Neural crest cell (in vitro differentiated cells): ENCODE data around the gene RAB11FIP4. TPM values are rescaled to one million over a fixed set of nuclear protein-coding genes. Genes with fewer than 3 reads are reported as not detected.

ENCODE experiments used
- DNase-seq: peaks from one replicate; pipeline ENCODE4 v3.0.0; 2021; ENCODE audit warnings: low read depth, mixed read lengths, low spot score
- H3K27ac Mint-ChIP-seq: one replicate; pipeline ENCODE4 v1.8.0; 2021; ENCODE audit warnings: mild to moderate bottlenecking, mixed read lengths; ENCODE audit not compliant: unreplicated experiment
- H3K27me3 Mint-ChIP-seq: 2 replicates; pipeline ENCODE4 v1.8.0; 2021; ENCODE audit warnings: low read depth, mild to moderate bottlenecking, mixed read lengths
- H3K36me3 Mint-ChIP-seq: 2 replicates; pipeline ENCODE4 v1.8.0; 2021; ENCODE audit warnings: low read depth, mild to moderate bottlenecking, mixed read lengths
- H3K4me1 Mint-ChIP-seq: 2 replicates; pipeline ENCODE4 v1.8.0; 2021; ENCODE audit warnings: mixed read lengths
- H3K4me3 Mint-ChIP-seq: one replicate; pipeline ENCODE4 v1.8.0; 2021; ENCODE audit warnings: mild to moderate bottlenecking, mixed read lengths
- H3K9me3 Mint-ChIP-seq: 2 replicates; pipeline ENCODE4 v1.8.0; 2021; ENCODE audit warnings: mixed read lengths
- total RNA-seq: library from RNA; stranded (reverse); gene quantifications from 2 replicates; pipeline ENCODE4 v1.2.1, GENCODE V29; 2021
- TF ChIP-seq, protein P1 (sequence below): fragments of 200-600 bp; sonication (generic); conservative IDR thresholded peaks from 2 replicates; pipeline ENCODE4 v1.5.0; 2021; ENCODE audit warnings: antibody characterized with exemption, mild to moderate bottlenecking

Gene RAB11FIP4
- total RNA-seq, 1 donor from 2014 or later = 7.4 TPM

GRCh38 chr17:31515267-31515666, 123.8 kb downstream of the RAB11FIP4 start:
- Mint-ChIP-seq H3K4me1 (no peaks in the 10 kb centered on the region), H3K27ac (no peak overlapping the region), H3K27me3 (no peaks in the 10 kb centered on the region), H3K9me3 (no peaks in the 10 kb centered on the region), H3K4me3 (no peak overlapping the region), H3K36me3 (no peaks in the 10 kb centered on the region)
- DNase-seq = no peak
- TF ChIP-seq, protein P1, sequence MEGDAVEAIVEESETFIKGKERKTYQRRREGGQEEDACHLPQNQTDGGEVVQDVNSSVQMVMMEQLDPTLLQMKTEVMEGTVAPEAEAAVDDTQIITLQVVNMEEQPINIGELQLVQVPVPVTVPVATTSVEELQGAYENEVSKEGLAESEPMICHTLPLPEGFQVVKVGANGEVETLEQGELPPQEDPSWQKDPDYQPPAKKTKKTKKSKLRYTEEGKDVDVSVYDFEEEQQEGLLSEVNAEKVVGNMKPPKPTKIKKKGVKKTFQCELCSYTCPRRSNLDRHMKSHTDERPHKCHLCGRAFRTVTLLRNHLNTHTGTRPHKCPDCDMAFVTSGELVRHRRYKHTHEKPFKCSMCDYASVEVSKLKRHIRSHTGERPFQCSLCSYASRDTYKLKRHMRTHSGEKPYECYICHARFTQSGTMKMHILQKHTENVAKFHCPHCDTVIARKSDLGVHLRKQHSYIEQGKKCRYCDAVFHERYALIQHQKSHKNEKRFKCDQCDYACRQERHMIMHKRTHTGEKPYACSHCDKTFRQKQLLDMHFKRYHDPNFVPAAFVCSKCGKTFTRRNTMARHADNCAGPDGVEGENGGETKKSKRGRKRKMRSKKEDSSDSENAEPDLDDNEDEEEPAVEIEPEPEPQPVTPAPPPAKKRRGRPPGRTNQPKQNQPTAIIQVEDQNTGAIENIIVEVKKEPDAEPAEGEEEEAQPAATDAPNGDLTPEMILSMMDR = no peak

DNA sequence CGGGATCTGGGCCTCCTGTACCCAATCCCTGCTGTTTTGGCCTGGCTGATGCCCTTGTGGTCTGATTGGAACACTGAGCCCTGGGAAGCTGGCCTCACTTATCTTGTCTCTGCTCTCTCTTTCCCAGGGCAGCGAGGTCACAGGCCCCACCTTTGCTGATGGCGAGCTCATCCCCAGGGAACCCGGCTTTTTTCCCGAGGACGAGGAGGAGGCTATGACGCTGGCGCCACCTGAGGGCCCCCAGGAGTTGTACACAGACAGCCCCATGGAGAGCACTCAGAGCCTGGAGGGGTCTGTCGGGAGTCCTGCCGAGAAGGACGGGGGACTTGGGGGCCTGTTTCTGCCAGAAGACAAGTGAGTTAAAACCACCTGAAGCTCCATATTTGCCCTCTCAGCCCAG, 126.0 kb downstream of the RAB11FIP4 start:
- TF ChIP-seq, protein P1 = peak; percentile 34
- no peaks in the 10 kb centered on the region for H3K4me1 Mint-ChIP-seq
- no peaks in the 10 kb centered on the region for H3K36me3 Mint-ChIP-seq
- H3K27ac Mint-ChIP-seq = no peak overlapping the region
- no peaks in the 10 kb centered on the region for H3K27me3 Mint-ChIP-seq
- no peak overlapping the region for H3K4me3 Mint-ChIP-seq
- DNase-seq = no peak
- H3K9me3 Mint-ChIP-seq = no peaks in the 10 kb centered on the region

DNA sequence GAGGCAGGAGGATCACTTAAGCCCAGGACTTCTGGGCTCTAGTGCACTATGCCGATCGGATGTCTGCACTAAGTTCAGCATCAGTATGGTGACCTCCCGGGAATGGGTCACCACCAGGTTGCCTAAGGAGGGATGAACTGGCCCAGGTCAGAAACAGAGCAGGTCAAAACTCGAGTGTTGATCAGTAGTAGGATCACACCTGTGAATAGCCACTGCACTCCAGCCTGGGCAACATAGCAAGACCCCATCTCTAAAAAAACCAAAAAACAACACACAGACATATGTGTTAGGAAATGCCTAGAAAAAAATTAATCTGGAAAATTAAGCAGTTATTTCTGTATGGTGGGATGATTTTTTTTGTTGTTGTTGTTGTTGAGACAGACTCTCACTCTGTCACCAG, 127.0 kb downstream of the RAB11FIP4 start:
- Mint-ChIP-seq H3K27me3 (no peaks in the 10 kb centered on the region), H3K9me3 (no peaks in the 10 kb centered on the region), H3K4me1 (no peaks in the 10 kb centered on the region), H3K27ac (no peak overlapping the region), H3K36me3 (no peaks in the 10 kb centered on the region), H3K4me3 (no peak overlapping the region)
- DNase-seq = no peak
- TF ChIP-seq, protein P1 = no peak

DNA sequence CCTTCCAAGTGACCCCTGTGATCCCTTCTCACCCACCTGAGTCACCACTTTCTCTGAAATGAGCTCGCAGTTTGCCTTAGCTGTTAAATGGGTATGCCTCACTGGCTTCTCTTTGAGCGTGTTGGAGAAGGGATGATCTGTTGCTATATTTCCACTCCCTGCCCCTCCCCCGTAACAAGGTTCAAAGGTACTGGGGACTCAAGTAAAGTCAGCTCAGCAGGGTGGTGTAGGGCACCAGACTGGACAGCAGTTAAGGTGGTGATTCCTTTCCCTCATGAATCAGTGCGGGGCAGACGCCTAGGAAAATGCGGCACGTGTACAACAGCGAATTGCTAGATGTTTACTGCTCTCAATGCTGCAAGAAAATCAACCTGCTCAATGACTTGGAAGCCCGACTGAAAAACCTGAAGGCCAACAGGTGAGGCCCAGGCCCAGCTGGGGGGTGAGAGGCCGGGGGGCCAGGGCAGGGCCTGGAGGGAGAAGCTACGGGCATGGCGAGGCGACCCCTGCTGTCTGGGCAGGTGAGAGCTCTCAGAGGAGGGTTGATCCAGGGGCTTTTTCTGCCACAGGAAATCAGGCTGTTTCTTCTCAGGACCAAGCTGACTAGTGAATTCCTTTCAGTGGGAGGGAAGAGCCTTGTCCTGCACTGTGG, 130.3 kb downstream of the RAB11FIP4 start:
- Mint-ChIP-seq H3K4me3 (no peak overlapping the region), H3K27ac (no peak overlapping the region), H3K36me3 (no peaks in the 10 kb centered on the region), H3K9me3 (no peaks in the 10 kb centered on the region), H3K27me3 (no peaks in the 10 kb centered on the region), H3K4me1 (no peaks in the 10 kb centered on the region)
- TF ChIP-seq, protein P1 = no peak
- no peak for DNase-seq

DNA sequence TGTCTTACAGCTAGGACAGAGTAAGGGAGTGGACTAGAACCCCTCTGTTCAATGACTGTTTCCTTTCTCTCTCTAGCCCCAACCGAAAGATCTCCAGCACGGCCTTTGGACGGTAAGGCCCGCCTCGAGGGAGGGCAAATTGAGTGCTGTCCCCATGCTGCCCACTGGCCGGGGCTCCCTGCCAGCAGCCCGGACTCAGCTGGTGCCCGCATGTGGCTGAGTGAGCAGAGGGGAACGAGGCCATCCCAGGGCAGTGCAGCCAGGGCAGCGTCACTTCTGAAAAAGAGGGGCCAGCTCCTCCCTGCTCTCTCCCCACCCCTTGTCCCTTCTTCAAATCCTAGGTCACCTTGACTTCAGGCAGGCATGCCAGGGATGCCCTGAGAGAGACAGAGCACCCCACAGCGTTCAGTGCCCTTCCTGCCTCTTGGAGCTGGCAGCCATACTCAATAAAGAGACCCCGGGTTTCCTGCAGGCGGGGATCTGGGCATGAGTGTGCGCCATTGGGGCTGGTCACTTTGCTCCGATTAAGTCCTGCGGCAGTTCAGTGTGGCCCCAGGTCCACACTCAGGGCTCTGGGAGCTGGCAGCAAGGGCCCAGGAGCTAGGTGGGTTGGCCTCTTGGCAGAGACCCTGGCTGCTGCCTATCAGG, 130.9 kb downstream of the RAB11FIP4 start:
- DNase-seq = no peak
- Mint-ChIP-seq H3K4me3 (no peak overlapping the region), H3K27ac (no peak overlapping the region), H3K27me3 (no peaks in the 10 kb centered on the region), H3K9me3 (no peaks in the 10 kb centered on the region), H3K4me1 (no peaks in the 10 kb centered on the region), H3K36me3 (no peaks in the 10 kb centered on the region)
- TF ChIP-seq, protein P1 = no peak
